CD4-positive, alpha-beta T cell (primary cell): ENCODE results near the gene SHROOM1. TPM values are rescaled to one million over a fixed set of nuclear protein-coding genes. Genes with fewer than 3 reads are reported as not detected.

Experiments
- ATAC-seq: fragments of 200-7000 bp; cut with Tn5 transposase; one replicate; pipeline ENCODE4 v1.10.0; 2022; ENCODE audit warnings: mild to moderate bottlenecking; ENCODE audit not compliant: poor library complexity
- CTCF ChIA-PET: fragments of 350-600 bp; sonication (Branson Sonifier 250); formaldehyde crosslinking; loops from one replicate; lab custom pipeline; 2021; ENCODE audit warnings: antibody characterized with exemption, inconsistent platforms; lab: Charles Lee
- POLR2A ChIA-PET: fragments of 350-600 bp; sonication (Branson Sonifier 250); formaldehyde crosslinking; loops from one replicate; lab custom pipeline; 2021; ENCODE audit warnings: antibody characterized with exemption, inconsistent platforms; lab: Charles Lee
- DNase-seq, 14 experiments: peaks; one replicate each; pipeline ENCODE4 v3.0.0-alpha.2; 2013 to 2020; ENCODE audit warnings: mixed read lengths in 2 of 14
- H3K27ac ChIP-seq, 2 donors: one replicate each; pipeline versions ENCODE4 v1.5.1 to v1.7.0; 2013; ENCODE audit warnings: low read length in 2 of 2, low read depth in 1 of 2, mild to moderate bottlenecking in 1 of 2
- H3K27me3 ChIP-seq, 2 experiments: 1 replicate in 1 of 2; 2 replicates in 1 of 2; pipeline versions ENCODE4 v1.6.1 to v1.7.0; 2013; ENCODE audit warnings: low read length in 2 of 2, control low read depth in 1 of 2, mild to moderate bottlenecking in 1 of 2, moderate library complexity in 1 of 2; ENCODE audit not compliant: insufficient read depth in 2 of 2, control insufficient read depth in 1 of 2
- H3K36me3 ChIP-seq: one replicate; pipeline ENCODE4 v1.6.1; 2013; ENCODE audit warnings: low read length, control low read depth; ENCODE audit not compliant: insufficient read depth
- H3K4me1 ChIP-seq: one replicate; pipeline ENCODE4 v1.6.1; 2013; ENCODE audit warnings: low read length, control low read depth; ENCODE audit not compliant: insufficient read depth
- H3K4me3 ChIP-seq: one replicate; pipeline ENCODE4 v1.5.1; 2013; ENCODE audit warnings: mild to moderate bottlenecking, low read length, moderate library complexity
- H3K9me3 ChIP-seq, 2 experiments: 1 replicate in 1 of 2; 2 replicates in 1 of 2; pipeline versions ENCODE4 v1.6.1 to v1.7.0; 2013; ENCODE audit warnings: low read length in 2 of 2, mild to moderate bottlenecking in 2 of 2, control low read depth in 1 of 2, moderate library complexity in 1 of 2; ENCODE audit not compliant: control insufficient read depth in 1 of 2, insufficient read depth in 1 of 2
- H3K27ac Mint-ChIP-seq: one replicate; pipeline ENCODE4 v1.8.0; 2020; ENCODE audit warnings: mixed read lengths
- H3K27me3 Mint-ChIP-seq: one replicate; pipeline ENCODE4 v1.8.0; 2021; ENCODE audit warnings: mixed read lengths
- H3K36me3 Mint-ChIP-seq: one replicate; pipeline ENCODE4 v1.8.0; 2021; ENCODE audit warnings: low read depth, mixed read lengths
- H3K4me1 Mint-ChIP-seq: one replicate; pipeline ENCODE4 v1.8.0; 2021; ENCODE audit warnings: low read depth, mixed read lengths
- H3K4me3 Mint-ChIP-seq: one replicate; pipeline ENCODE4 v1.8.0; 2020; ENCODE audit warnings: mild to moderate bottlenecking, mixed read lengths
- H3K9me3 Mint-ChIP-seq: one replicate; pipeline ENCODE4 v1.8.0; 2020; ENCODE audit warnings: mixed read lengths
- CTCF ChIP-seq: fragments of 200-600 bp; IDR thresholded peaks from one replicate; pipeline ENCODE4 v1.8.0; 2022; ENCODE audit warnings: antibody characterized with exemption, mild to moderate bottlenecking
- intact Hi-C, 2 experiments: fragments of 100-400 bp; cut with DNase I in 1 of 2; cut with micrococcal nuclease in 1 of 2; formaldehyde crosslinking; loops; one replicate each; pipeline versions ENCODE4 v1.15.1 to v1.9.0; 2023 to 2025; cut with DNase I, micrococcal nuclease
- total RNA-seq, 174 experiments: library from RNA in 2 of 174; stranded (reverse) in 2 of 174; gene quantifications; one replicate each; pipeline ENCODE4 v1.2.3 and lab custom pipeline; 2021 to 2026

The SHROOM1 gene
- total RNA-seq, 2 experiments from 2014 or later: 0.59 TPM; not detected in 1

- ATAC-seq (no peak), DNase-seq (no peak)
- Mint-ChIP-seq H3K27ac (no peak overlapping the region), H3K4me1 (no peaks in the 10 kb centered on the region), H3K9me3 (no peaks in the 10 kb centered on the region), H3K27me3 (peaks cover 4% of the 10 kb centered on the region), H3K4me3 (no peak overlapping the region), H3K36me3 (no peaks in the 10 kb centered on the region)
- ChIA-PET CTCF (interaction anchor here (1.2 kb wide), 1 partner anchor 18 kb away, joined by 3 read pairs; the partner anchor contains the start of gene SHROOM1), POLR2A (no interaction called here)
- no peak overlapping the region for H3K27ac ChIP-seq
- no peaks in the 10 kb centered on the region for H3K36me3 ChIP-seq
- no peaks in the 10 kb centered on the region for H3K9me3 ChIP-seq
- no peak for TF ChIP-seq CTCF
- H3K27me3 ChIP-seq: no peaks in the 10 kb centered on the region
- no peaks in the 10 kb centered on the region for H3K4me1 ChIP-seq
- intact Hi-C loops: no loop called here
- H3K4me3 ChIP-seq: no peak overlapping the region
Observed at GRCh38 chr5:132848270-132848669, 17.8 kb upstream of the SHROOM1 start.

- Mint-ChIP-seq H3K27me3 (no peaks in the 10 kb centered on the region), H3K4me3 (no peak overlapping the region), H3K36me3 (no peaks in the 10 kb centered on the region), H3K9me3 (no peaks in the 10 kb centered on the region), H3K4me1 (no peaks in the 10 kb centered on the region), H3K27ac (no peak overlapping the region)
- no peaks in the 10 kb centered on the region for H3K9me3 ChIP-seq
- no peaks in the 10 kb centered on the region for H3K36me3 ChIP-seq
- TF ChIP-seq CTCF: no peak
- no peaks in the 10 kb centered on the region for H3K4me1 ChIP-seq
- POLR2A ChIA-PET: no interaction called here
- DNase-seq (peak in 1 of 14 experiments; percentile 35), ATAC-seq (no peak)
- no peak overlapping the region for H3K27ac ChIP-seq
- H3K4me3 ChIP-seq: no peak overlapping the region
- CTCF ChIA-PET: no interaction called here
- no peaks in the 10 kb centered on the region for H3K27me3 ChIP-seq
- intact Hi-C loops: no loop called here
Observed at GRCh38 chr5:132841305-132841704, 10.9 kb upstream of the SHROOM1 start.

- POLR2A ChIA-PET: no interaction called here
- TF ChIP-seq CTCF: no peak
- Mint-ChIP-seq H3K9me3 (no peaks in the 10 kb centered on the region), H3K4me3 (no peak overlapping the region), H3K27ac (no peak overlapping the region), H3K27me3 (no peaks in the 10 kb centered on the region), H3K36me3 (no peaks in the 10 kb centered on the region), H3K4me1 (no peaks in the 10 kb centered on the region)
- H3K9me3 ChIP-seq: no peaks in the 10 kb centered on the region
- ATAC-seq (no peak), DNase-seq (no peak)
- H3K27ac ChIP-seq: no peak overlapping the region
- H3K4me3 ChIP-seq: no peak overlapping the region
- H3K36me3 ChIP-seq: no peaks in the 10 kb centered on the region
- intact Hi-C loops: no loop called here
- no peaks in the 10 kb centered on the region for H3K4me1 ChIP-seq
- no peaks in the 10 kb centered on the region for H3K27me3 ChIP-seq
- CTCF ChIA-PET: no interaction called here
Observed at GRCh38 chr5:132840896-132841295, 10.4 kb upstream of the SHROOM1 start.
